GM19099 (cell line): ENCODE data around the gene ENTREP3.

ENCODE experiments used
- POLR2A ChIP-seq: IDR thresholded peaks from 3 replicates; pipeline ENCODE4 v1.6.1; 2011; ENCODE audit warnings: low read depth; ENCODE audit not compliant: insufficient read length; ENCODE audit errors: extremely low read depth

The ENTREP3 gene

GRCh38 chr1:155255243-155256007 is at the start of gene ENTREP3:
TSS of gene ENTREP3 (minus strand) at chr1:155255483. CDS start at chr1:155254877, 606 bp downstream.
- peak; percentile 63 for TF ChIP-seq POLR2A

GRCh38 chr1:155304558-155305063 is 49.3 kb upstream of the ENTREP3 start:
- TF ChIP-seq POLR2A = peak; percentile 69

- no peak for TF ChIP-seq POLR2A
Observed at GRCh38 chr1:155301342-155301841, 46.1 kb upstream of the ENTREP3 start, which contains the start of gene PKLR. TSS of gene PKLR (minus strand) at chr1:155301438. CDS start at chr1:155301395, 43 bp downstream.

- TF ChIP-seq POLR2A = no peak
Observed at GRCh38 chr1:155300553-155301329, 45.5 kb upstream of the ENTREP3 start.

- no peak for TF ChIP-seq POLR2A
Observed at GRCh38 chr1:155300024-155300423, 44.7 kb upstream of the ENTREP3 start.

- no peak for TF ChIP-seq POLR2A
Observed at GRCh38 chr1:155297384-155297783, 42.1 kb upstream of the ENTREP3 start.

GRCh38 chr1:155296661-155297060 is 41.4 kb upstream of the ENTREP3 start:
- TF ChIP-seq POLR2A = no peak

GRCh38 chr1:155295942-155296267 is 40.6 kb upstream of the ENTREP3 start:
- no peak for TF ChIP-seq POLR2A

GRCh38 chr1:155295183-155295941 is 40.1 kb upstream of the ENTREP3 start:
- TF ChIP-seq POLR2A = no peak

- no peak for TF ChIP-seq POLR2A
Observed at GRCh38 chr1:155294520-155295182, 39.4 kb upstream of the ENTREP3 start.

GRCh38 chr1:155293086-155293749 is 37.9 kb upstream of the ENTREP3 start:
- no peak for TF ChIP-seq POLR2A

GRCh38 chr1:155287987-155288543 is 32.8 kb upstream of the ENTREP3 start:
- no peak for TF ChIP-seq POLR2A

GRCh38 chr1:155286544-155286943 is 31.3 kb upstream of the ENTREP3 start:
- TF ChIP-seq POLR2A = no peak
